GM19452 (cell line): ENCODE measurements around the gene IFFO2.
A peak's percentile ranks its signal among the peaks of the same experiment; 100 is the strongest.

Experiments
- ATAC-seq: cut with Tn5 transposase; IDR thresholded peaks from one replicate; pipeline ENCODE4 v1.9.1; 2021; ENCODE audit not compliant: unreplicated experiment

The IFFO2 gene

DNA sequence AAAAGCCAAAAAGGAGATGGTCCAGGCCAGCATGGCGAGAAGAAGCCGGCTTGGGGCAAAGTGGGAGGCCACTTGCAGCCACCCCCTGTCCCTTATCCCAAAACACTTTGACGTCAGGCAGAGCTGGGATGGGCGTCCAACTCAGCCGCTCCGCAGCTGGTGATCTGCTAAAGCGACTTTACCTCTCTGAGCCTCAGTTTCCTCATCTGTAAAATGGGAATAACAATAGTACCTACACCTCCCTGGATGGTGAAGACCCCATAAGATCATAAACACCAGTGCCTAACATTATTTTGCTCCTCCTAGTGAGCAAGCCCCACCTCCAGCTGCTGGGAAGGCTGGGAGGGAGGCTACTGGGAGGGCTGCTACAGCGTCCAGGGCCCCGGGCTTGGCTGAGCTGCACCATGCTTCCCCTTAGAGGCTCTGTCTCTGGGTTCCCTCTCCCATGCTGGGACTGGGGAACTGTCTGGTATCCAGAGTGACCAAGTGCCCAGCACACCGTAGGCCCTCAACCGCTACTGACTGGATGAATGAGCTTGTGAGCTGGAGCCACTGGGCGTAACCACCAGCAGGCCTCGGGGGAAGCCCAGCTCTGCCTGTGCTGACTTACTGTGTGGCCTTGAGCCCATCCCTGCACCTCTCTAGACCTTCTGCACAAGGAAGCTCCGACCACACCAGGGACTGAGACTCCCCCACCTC lies 18.3 kb downstream of the IFFO2 start:
- ATAC-seq: no peak

DNA sequence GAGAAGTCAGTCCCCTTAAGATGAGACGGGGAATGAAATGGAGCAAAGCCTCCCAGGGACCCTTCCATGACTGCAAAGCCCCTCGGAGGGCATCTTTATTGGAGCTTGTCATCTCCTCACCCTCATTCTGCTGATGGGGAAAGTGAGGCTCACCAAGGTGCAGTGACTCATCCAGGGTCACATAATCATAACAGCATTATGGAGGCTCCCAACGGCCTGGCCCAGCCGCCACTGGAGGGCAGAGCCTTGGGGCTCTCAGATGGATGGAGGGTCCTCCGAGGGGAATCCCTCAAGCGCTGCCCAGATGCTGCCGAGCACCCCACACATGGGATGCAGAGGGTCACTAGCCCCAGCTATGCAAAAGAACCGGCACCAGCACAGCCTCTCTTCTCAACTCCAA lies 18.9 kb downstream of the IFFO2 start:
- ATAC-seq: no peak

DNA sequence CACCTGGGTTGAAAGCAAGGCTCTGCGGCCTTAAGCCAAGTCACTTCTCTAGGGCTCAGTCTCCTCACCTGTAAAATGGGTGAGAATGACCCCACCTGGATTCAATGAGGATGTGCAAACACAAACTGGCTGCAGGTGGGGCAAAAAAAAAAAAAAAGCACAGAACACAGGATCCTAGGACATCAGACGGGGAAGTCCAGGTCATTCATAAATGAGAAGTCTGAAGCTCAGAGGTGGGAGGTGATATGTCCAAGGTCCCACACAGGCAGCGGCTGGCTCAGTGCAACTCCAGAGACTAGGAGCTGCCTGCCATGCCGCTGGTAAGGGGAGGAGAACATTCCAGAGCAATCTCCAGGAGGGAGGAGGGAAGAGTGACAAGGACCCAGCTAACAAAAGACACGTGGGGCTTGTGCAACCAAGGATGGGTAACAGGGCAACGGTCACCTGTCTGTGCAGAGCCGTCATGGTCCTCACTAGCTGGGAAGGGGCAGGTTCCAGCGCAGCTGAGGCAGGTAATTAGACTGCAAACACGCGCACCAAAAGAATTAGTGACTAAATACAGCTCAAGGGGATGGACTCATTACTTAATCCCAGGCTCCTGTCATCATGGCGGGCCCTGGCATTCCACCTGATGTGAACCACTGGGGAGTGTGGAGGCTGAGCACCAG lies 19.5 kb downstream of the IFFO2 start:
- ATAC-seq: no peak

DNA sequence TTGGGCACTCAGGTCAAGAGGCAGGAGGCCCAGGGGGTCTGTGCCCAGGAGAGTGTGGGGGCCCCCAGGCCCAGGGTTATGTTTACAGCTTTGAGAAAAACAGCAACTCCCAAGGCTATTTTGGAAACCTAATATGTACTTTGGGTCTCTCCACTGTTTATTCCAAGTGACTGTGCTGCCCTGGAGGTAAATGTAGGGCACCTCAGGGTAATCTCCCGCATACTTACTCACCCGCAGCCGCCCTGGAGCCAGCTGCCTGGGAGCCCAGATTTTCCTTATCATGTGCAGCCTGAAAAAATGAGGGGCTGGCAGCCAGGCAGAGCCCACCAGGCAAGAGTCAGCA lies 20.0 kb downstream of the IFFO2 start:
- ATAC-seq: no peak

DNA sequence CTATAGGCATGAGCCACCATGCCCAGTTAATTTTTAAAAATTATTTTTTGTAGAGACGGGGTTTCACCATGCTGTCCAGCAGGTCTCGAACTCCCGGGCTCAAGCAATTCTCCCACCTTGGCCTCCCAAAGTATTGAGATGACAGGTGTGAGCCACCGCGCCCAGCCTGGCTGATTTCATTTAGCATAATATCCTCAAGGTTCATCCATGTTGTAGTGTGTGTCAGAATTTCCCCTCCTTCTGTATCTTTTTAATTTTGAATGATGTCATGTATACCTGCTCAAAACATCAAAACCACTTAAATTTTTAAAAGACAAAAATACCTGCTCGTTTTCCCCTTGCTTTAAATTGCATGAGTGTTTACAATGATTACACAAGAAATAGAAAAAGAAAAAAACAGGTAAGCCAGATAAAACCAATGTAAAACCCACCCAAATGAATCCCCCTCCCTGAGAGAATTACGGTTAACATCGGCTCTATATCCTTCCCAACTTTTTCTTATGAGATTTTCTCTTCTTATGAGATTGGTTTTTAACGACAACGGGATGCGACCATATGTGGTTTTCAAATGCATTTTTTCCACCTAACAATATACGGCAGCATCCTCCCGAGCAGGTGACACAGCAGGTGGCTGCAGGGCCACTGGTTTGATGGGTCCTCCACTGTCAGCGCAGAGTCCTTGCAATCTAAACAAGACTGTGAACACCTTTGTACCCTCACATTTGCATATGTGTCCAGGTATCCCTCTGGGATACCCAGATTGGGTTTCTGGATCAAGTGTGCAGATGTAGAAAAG lies 22.1 kb downstream of the IFFO2 start:
- ATAC-seq: no peak

DNA sequence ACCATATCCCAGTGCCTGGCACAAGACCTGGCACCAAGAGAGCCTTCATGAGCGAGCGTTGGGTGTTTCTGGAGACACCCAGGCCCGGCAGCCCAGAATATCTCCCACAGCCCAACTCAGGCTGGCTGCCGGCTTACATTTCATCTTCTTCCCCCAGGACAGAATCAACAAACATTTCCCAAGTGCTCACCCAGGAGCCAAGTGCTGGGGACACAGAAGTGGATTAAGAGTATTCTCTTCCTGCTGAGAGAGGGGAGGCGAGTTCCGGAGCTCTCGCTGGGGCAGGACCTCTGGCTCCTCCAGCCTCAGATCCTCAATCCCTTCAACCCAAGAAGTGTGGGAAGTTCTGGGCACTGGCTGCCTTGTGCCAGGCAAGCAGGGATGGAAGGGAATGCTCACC lies 23.6 kb downstream of the IFFO2 start:
- no peak for ATAC-seq

DNA sequence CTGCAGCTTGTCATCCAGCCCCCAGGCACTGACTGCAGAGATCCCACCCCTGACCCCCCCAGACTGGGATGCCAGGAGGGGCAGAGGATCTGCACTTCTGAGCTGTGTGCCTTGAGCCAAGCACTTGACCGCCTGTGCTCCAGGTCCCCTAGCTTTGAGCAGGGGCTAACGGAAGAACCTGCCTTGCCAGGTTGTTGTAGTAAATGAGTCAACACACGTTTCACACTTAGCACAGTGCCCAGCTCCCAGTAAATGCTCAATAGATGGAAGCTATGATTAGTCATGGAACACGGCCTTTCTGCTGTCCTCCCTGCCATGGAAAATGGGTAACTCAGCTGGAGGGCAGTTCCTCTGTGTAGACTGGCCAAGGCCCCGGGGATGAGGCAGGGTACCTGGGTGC lies 24.1 kb downstream of the IFFO2 start:
- ATAC-seq: no peak

DNA sequence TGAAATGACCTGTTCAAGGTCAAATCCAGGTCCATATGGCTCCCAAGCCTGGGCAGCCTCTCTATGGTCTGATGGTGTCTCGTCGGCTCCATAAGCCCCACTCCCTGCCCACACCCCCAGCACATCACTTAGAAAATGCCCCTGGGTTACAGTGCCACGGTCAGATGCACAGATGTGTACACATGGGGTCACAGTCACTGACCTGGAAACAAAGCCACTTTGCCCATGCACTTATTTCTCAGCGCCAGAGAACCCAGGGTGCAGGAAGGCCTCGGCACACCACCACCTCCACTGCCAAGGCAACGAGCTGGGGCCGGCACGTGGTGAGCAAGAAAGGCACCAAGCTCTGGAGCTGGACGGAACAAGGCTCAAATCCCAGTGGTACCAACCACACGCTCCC lies 24.7 kb downstream of the IFFO2 start:
- no peak for ATAC-seq

DNA sequence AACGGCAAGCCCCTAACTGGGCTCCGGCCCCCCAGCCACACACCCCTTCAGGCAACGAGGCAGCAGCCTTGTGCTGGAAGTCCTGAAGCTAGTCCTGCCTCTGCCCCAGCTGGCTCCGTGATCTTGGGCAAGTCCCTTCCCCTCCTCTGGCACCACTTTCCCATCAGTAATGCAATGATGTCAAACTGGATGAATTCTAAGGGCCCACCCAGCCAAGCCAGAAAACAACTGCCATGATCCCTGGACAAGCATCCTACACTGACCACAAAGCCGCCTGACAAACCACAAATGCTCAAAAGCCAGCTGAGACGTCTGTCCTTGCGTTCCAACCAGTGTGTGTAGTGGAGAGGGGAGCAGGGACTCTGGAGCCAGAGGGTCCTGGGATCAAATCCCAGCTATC lies 26.8 kb downstream of the IFFO2 start:
- no peak for ATAC-seq

DNA sequence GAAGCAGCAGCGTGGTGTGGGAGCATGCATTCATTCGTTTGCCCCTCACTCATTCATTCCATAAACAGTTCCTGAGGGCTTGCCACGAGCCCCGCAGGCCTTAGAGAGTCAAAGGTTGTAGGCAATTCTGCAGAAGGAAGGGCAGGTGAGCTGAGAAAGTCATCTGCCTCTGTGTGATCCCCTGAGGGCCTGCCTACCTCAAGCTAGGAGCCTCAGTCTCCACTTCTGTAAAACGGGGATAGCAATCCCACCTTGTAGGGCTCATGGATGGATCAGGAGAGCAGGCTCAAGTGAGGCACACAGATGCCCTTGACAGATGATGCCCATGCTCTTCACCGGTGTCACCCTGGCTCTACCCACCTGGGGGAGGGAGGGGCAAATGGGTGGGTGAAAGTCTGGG lies 27.5 kb downstream of the IFFO2 start:
- no peak for ATAC-seq

DNA sequence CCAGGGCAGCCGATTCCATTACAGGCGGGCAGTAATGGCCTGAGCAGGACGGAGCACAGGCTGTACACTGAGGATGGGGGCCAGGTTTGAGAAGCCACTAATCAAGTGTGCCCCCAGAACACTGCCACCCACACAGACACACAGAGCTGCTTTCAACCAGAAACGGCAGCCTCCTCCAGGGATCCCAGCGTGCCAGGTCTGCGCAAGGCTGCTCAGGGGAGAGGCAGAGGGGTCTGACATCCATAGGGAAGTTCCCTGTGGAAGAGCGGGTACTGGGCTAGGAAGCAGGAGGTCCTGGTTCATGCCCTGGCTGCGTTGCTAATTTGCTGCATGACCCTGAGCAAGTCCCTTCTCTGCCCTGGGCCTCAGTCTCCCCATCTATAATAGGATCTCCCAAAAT lies 28.1 kb downstream of the IFFO2 start:
- ATAC-seq: no peak

DNA sequence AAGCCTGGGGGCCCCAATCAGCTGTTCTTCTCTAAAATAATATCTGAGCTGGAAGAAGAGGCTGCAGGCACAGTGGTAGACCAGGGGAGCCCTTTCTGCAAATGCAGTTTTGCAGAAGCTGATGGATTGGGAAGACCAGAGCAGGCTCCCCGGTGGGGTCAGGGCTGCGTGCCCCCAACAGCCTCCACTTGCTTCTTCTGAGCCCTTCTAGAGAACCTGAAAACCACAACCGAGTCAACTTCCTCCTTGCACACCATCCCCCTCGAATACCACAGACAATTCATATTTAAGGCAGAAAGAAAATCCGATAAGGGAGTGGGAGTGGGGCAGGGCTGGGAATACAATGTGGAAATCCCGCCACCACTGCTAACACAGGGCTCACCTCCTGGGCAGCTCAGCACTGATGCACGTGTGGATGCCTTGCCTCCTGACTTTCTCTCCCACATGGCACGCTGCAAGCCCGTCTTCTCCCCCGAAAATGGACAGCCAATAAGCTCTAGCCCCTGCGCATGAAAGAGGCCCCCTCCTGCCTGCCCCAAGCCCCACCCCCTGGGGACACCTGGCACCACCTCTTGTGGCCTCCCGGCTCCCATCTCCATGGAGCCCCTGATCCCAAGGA lies 28.7 kb downstream of the IFFO2 start:
- ATAC-seq: peak; percentile 32

DNA sequence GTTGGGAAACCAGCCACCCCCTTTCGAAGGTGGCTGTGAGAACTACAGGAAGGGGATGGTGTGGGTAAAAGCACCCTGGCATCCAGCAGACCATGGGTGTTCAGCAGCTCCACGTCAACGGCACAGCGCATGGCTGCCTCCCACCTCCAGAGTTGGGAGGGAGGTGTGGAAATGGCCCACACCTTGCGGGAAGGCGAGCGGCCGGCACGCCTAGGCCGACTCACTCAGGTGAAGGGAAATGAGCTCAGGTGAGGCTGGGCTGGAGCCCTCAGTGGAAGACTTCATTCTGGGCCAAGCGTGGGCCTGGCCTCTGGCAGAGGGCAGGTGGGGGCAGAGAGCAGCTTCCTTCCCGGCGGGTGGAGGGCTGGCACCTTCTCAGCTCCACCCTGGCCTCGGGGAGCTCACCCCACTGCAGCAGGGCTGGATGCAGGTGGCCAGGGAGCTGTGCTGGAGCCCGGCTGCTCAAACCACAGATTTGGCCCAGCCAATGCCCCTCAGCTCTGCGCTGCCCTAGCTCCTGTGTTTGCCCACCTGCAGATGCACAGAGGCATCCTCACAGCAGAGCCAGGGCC lies 29.3 kb downstream of the IFFO2 start:
- peak; percentile 26 for ATAC-seq

DNA sequence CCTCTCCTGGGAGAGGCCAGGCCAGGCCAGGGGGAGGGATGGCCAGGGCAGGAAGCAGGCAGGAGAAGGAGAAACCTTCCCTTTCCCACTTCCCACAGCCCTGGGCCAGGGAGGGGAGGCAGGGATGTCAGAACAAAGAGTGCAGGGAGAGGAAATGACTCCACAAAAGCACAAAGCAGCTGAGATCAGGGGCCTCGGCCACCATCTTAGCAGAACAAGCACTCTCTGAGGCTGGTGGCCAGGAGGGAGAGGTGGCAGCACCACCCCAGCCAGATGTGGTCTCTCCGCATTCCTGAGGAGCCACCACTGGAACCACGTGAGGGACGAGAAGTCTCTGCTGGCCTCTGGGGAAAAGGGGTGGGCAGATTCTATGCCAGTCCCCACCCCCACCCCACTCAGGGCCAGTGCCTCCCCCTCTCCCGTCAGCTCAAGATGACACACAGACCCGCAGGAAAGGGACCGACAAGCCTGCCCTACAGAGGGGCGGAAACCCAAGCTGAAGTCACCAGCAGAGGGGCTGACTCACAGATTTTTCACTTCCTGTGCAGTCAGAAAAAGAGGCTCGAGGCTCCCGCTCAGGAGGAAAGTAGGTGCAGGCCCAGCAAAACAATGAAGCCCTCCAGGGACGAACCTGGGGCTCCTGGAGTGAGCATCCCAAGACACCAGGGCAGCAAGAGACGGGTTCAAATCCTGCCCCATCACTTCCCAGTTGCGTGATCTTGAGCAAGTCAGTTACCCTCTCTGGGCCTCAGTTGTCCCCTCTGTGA lies 30.0 kb downstream of the IFFO2 start:
- ATAC-seq: peak; percentile 61

DNA sequence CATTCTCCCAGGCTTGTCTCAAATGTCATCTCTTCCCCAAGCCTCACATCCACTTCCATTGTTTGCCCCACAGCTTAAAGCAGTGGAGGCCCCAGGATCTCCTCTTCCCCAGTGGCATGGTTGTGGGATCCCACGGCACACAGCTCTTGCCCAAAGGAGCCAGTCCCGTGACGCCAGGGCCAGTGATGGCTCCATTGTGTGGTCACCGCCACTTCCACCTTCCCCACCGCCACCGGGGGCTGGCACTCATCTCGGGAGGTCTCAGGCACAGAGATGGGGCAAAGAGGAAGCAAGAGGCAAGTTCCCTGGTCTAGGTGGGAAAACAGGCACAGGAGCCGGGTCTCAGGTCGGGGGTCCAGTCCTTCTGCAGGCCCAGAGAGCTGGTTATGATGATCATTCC lies 31.2 kb downstream of the IFFO2 start:
- ATAC-seq: no peak

DNA sequence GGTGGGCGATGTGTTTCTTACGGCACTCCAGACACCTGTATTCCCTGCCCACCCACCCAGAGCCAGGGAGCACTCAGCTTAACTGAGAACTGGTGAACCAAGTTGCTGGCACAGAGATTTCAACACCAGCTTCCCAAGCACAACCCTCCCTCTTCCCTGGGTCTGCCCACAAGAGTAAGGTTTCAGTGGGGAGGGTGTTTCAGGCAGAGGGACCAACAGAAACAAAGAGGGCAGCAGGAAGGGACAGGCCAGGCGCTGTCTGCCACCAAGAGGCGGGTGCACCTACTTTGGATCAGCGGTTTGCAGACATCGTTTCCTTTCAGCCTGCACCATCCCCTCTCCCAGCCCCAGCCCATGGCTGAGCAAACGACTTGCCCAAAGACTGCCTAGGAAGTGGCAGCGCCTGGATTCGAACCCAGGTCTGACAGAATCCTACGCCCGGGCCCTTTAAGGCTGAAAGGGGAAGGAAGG lies 32.2 kb downstream of the IFFO2 start:
- ATAC-seq: no peak

DNA sequence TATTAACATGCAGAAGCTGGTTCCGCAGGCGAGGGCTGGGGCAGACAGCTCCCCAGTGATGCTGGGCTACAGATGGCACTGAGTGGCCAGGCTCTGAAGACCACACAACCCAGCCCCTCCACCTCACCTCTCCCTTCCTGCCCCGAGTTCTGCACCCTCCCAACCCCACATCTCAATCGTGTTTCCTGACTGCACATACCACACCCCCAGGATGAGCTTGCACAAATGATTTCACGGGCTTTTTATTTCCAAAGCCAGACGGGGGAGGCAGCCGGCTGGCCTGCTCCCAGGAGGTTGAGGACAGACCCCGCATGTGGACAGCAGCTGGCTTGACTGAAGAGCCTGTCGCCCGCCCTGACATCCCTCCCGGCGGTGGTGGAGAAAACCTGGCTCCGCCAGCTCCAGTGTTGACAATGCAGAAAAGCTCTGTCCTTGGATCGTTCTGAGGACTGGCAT lies 32.7 kb downstream of the IFFO2 start:
- no peak for ATAC-seq

DNA sequence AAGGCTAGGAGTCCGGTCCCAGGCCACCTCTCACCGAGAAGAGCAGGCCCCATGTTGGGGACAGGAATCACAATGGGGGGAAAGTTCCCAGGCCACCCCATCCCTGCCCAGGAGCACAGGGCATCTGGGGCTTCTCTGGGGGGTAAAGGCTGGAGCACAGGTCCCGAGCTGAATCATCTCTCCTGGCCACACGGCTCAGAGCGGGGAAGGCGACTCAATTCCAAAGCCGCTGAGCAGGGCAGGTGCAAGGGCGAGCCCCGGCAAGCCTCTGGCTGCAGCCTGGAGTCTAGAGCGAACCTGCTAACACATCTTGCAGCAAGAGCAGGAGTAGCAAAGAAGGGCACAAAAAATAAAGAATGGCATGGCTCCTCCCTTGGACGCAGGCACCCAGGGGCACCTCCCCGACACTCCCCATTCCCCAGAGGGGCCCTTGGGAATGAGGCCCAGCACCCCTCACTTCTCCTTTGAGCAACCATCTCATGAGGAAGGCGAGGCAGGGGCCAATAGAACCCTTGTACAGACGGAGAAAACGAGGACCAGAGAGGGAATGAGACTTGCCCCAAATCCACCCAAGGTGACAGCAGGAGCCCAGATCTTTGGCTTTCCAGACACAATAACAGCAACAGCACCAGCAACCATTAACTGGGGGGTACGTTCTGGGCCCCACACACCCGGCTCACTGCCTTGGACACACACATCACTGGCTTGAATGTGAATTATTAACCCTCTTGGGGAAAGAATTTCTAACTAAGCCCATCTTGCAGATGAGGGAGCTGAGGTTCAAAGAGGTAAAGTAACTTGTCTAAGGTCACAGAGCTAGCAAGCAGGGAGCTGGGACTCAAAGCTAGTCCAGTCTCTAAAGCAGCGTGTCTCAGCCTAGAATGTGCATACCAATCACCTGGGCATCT lies 33.4 kb downstream of the IFFO2 start:
- ATAC-seq: no peak

DNA sequence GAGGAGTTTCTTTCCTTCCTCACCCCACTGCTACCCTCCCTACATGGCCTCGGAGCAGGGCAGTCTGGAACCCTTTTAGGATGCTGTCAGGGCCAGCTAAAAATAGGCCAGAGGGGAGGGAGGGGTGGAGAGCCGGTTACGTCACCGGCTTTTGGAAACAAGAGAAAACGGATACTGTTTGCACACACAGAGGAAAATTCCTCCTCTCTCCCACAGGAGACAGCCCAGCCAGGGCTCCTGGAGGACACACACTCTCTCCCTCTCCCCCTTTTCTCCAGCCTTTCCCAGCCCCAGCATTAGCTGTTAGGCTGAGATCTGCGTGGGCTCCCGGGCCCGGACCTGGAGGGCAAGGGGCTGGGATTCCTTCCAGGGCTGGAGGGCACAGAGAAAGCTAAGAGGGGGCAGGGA lies 34.2 kb downstream of the IFFO2 start:
- no peak for ATAC-seq
